ENCODE data around the gene RANBP10.
"Not testable (repeated sequence)": the region's sequence is repeated elsewhere in the genome, so short reads cannot be mapped to it uniquely, and the experiment has no call there.

The RANBP10 gene

GRCh38 chr16:67806428-67807147 lies at the start of gene RANBP10, which contains the start of gene TSNAXIP1:
Gene RANBP10, minus strand, starts transcription at chr16:67806560. Its CDS starts 24 bp downstream, at chr16:67806536.
Gene TSNAXIP1, plus strand, starts transcription at chr16:67806889. Its CDS starts 261 bp downstream, at chr16:67807150.
- peak; percentile 97 for DNase-seq

- DNase-seq = no peak
These were observed 49.4 kb upstream of the RANBP10 start for GRCh38 chr16:67855789-67856188.

- no peak for DNase-seq
These were observed 47.3 kb upstream of the RANBP10 start for GRCh38 chr16:67853670-67854069.

GRCh38 chr16:67848118-67848517 lies 41.8 kb upstream of the RANBP10 start:
- DNase-seq = no peak

GRCh38 chr16:67847064-67847861 lies 40.9 kb upstream of the RANBP10 start, which contains the start of gene CENPT:
Gene CENPT, minus strand, starts transcription at chr16:67847693. Its CDS starts 13,834 bp downstream, at chr16:67833859.
- no peak for DNase-seq

GRCh38 chr16:67846320-67847063 lies 40.1 kb upstream of the RANBP10 start, which contains the start of gene NUTF2:
Gene NUTF2, plus strand, starts transcription at chr16:67846933. Its CDS starts 18,198 bp downstream, at chr16:67865131.
- DNase-seq = peak; percentile 83

- no peak for DNase-seq
These were observed 39.6 kb upstream of the RANBP10 start for GRCh38 chr16:67846063-67846319.

- DNase-seq = no peak
These were observed 39.1 kb upstream of the RANBP10 start for GRCh38 chr16:67845291-67846062.

GRCh38 chr16:67844497-67844896 lies 38.1 kb upstream of the RANBP10 start:
- no peak for DNase-seq

GRCh38 chr16:67843343-67843765 lies 37.0 kb upstream of the RANBP10 start:
- no peak for DNase-seq

- DNase-seq = no peak
These were observed 36.4 kb upstream of the RANBP10 start for GRCh38 chr16:67842509-67843342.

- peak; percentile 92 for DNase-seq
These were observed 35.6 kb upstream of the RANBP10 start, which contains the start of gene THAP11 for GRCh38 chr16:67841816-67842508. Gene THAP11, plus strand, starts transcription at chr16:67842320. Its CDS starts 235 bp downstream, at chr16:67842555.

GRCh38 chr16:67841198-67841815 lies 34.9 kb upstream of the RANBP10 start:
- no peak for DNase-seq

GRCh38 chr16:67837811-67838210 lies 31.5 kb upstream of the RANBP10 start:
- no peak for DNase-seq

GRCh38 chr16:67837190-67837589 lies 30.8 kb upstream of the RANBP10 start:
- DNase-seq = not testable (repeated sequence)

- no peak for DNase-seq
These were observed 27.9 kb upstream of the RANBP10 start for GRCh38 chr16:67834242-67834614.

- DNase-seq = peak; percentile 64
These were observed 27.3 kb upstream of the RANBP10 start for GRCh38 chr16:67833415-67834241.

- DNase-seq = no peak
These were observed 26.7 kb upstream of the RANBP10 start for GRCh38 chr16:67833030-67833414.

GRCh38 chr16:67828651-67829050 lies 22.3 kb upstream of the RANBP10 start:
- DNase-seq = no peak
